Measurements from ENCODE around the gene C12orf57. TPM values are rescaled to one million over a fixed set of nuclear protein-coding genes. Genes with fewer than 3 reads are reported as not detected.

Gene C12orf57
- polyA plus RNA-seq, 1 experiment, result 359 TPM

GRCh38 chr12:6960593-6961277 is 16.9 kb downstream of the C12orf57 start:
- no peaks in the 10 kb centered on the region for H3K9me3 ChIP-seq (ENCODE audit: control insufficient read depth, insufficient read depth, low read length)
- TF ChIP-seq CTCF (IDR thresholded peaks at IDR 0.05; ENCODE audit: low read depth, low read length), result peak; percentile 33; the same call in 1 of the 2 replicates
- DNase-seq (ENCODE audit: low read depth, low spot score), result no peak
- H3K27me3 ChIP-seq (ENCODE audit: control insufficient read depth, insufficient read depth, low read length), result no peaks in the 10 kb centered on the region
- CTCF ChIA-PET, result interaction anchor here (1.1 to 3.0 kb wide), 5 partner anchors 15 to 164 kb away, joined by 3 to 18 read pairs (median 5); partner anchors contain the start of gene C12orf57
- H3K27ac ChIP-seq (ENCODE audit: low read depth, low read length), result no peak overlapping the region
- POLR2A ChIA-PET, result interaction anchor here (0.6 to 2.9 kb wide), 3 partner anchors 17 to 147 kb away, joined by 3 to 22 read pairs (median 3); partner anchors contain the start of genes C12orf57 and RNU7-1
- H3K4me3 ChIP-seq (ENCODE audit: low read depth, low read length), result no peak overlapping the region

- no peak overlapping the region for H3K4me3 ChIP-seq (ENCODE audit: low read depth, low read length)
- TF ChIP-seq CTCF (IDR thresholded peaks at IDR 0.05; ENCODE audit: low read depth, low read length), result no peak
- H3K27me3 ChIP-seq (ENCODE audit: control insufficient read depth, insufficient read depth, low read length), result no peaks in the 10 kb centered on the region
- no peak overlapping the region for H3K27ac ChIP-seq (ENCODE audit: low read depth, low read length)
- no peaks in the 10 kb centered on the region for H3K9me3 ChIP-seq (ENCODE audit: control insufficient read depth, insufficient read depth, low read length)
- ChIA-PET POLR2A (interaction anchor here (0.6 to 2.9 kb wide), 4 partner anchors 12 to 146 kb away, joined by 3 to 22 read pairs (median 4); partner anchors contain the start of genes C12orf57 and RNU7-1), CTCF (interaction anchor here (1.1 to 5.7 kb wide), 9 partner anchors 16 to 164 kb away, joined by 3 to 49 read pairs (median 5); partner anchors contain the start of genes C12orf57 and SPSB2)
- no peak for DNase-seq (ENCODE audit: low read depth, low spot score)
Observed at GRCh38 chr12:6961278-6961694, 17.5 kb downstream of the C12orf57 start.

- Histone ChIP-seq H3K4me3 (ENCODE audit: low read depth, low read length) (no peak overlapping the region), H3K9me3 (ENCODE audit: control insufficient read depth, insufficient read depth, low read length) (no peaks in the 10 kb centered on the region), H3K27ac (ENCODE audit: low read depth, low read length) (peak overlapping the region; percentile 61), H3K27me3 (ENCODE audit: control insufficient read depth, insufficient read depth, low read length) (no peaks in the 10 kb centered on the region)
- CTCF ChIA-PET, result interaction anchor here (1.0 to 5.7 kb wide), 11 partner anchors 16 to 163 kb away, joined by 3 to 49 read pairs (median 5); partner anchors contain the start of genes C12orf57 and SPSB2
- POLR2A ChIA-PET, result interaction anchor here (1.3 to 2.9 kb wide), 2 partner anchors 13 to 18 kb away, joined by 6 to 22 read pairs; partner anchors contain the start of genes C12orf57 and RNU7-1
- no peak for DNase-seq (ENCODE audit: low read depth, low spot score)
- peak; percentile 68 for TF ChIP-seq CTCF (IDR thresholded peaks at IDR 0.05; ENCODE audit: low read depth, low read length)
Observed at GRCh38 chr12:6961695-6962284, 18.0 kb downstream of the C12orf57 start.

- no peaks in the 10 kb centered on the region for H3K27me3 ChIP-seq (ENCODE audit: control insufficient read depth, insufficient read depth, low read length)
- CTCF ChIA-PET, result interaction anchor here (0.6 to 5.7 kb wide), 10 partner anchors 17 to 149 kb away, joined by 3 to 49 read pairs (median 6); partner anchors contain the start of genes C12orf57 and SPSB2
- H3K4me3 ChIP-seq (ENCODE audit: low read depth, low read length), result no peak overlapping the region
- peak overlapping the region; percentile 61 for H3K27ac ChIP-seq (ENCODE audit: low read depth, low read length)
- DNase-seq (ENCODE audit: low read depth, low spot score), result no peak
- H3K9me3 ChIP-seq (ENCODE audit: control insufficient read depth, insufficient read depth, low read length), result no peaks in the 10 kb centered on the region
- POLR2A ChIA-PET, result interaction anchor here (1.3 to 2.9 kb wide), 2 partner anchors 13 to 18 kb away, joined by 6 to 22 read pairs; partner anchors contain the start of genes C12orf57 and RNU7-1
- no peak for TF ChIP-seq CTCF (IDR thresholded peaks at IDR 0.05; ENCODE audit: low read depth, low read length)
Observed at GRCh38 chr12:6962285-6963015, 18.6 kb downstream of the C12orf57 start.
